Activated CD8-positive, alpha-beta memory T cell treated with anti-CD3 and anti-CD28 coated beads, Interleukin-2, amount 50 U/mL, for 48 hours (primary cell): ENCODE results near the gene VMAC.
"Not testable (repeated sequence)": the region's sequence is repeated elsewhere in the genome, so short reads cannot be mapped to it uniquely, and the experiment has no call there.

Experiments
- DNase-seq: peaks from one replicate; pipeline ENCODE4 v3.0.0-alpha.2; 2020

The VMAC gene, protein sequence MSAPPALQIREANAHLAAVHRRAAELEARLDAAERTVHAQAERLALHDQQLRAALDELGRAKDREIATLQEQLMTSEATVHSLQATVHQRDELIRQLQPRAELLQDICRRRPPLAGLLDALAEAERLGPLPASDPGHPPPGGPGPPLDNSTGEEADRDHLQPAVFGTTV

DNA sequence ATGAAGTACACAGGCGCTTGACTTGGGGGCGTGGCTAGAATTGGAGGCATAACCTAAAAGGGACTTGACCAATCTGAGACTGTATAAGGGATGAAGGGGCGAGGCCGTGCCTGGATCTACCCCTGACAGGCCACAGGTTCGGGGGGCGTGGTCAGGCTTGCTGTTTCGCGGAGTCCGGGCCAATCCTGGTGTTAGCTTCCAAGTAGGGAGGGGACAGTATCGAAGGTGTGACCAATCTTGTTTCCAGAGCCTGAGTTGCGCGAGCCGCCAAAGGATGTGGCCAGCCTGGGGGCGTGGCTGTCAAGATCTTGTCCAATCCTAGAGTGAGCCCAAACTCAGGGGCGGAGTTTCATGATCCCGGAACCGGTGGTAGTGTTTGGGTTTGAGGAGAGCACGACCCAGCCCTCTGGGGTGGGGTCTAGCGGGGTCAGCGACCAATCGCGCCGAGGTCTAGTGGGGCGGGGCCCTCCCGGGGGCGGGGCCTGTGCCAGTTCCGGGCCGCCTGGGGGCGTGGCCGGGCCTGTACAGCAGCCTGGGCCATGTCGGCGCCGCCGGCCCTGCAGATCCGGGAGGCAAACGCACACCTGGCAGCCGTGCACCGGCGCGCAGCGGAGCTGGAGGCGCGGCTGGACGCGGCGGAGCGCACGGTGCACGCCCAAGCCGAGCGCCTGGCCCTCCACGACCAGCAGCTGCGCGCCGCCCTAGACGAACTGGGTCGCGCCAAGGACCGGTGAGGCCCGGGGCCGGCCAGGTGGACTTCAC lies at the start of gene VMAC:
Gene VMAC (plus strand): TSS at position 521 of the 762 bp plus-strand sequence. CDS start 19 bp downstream, at position 540.
- peak; percentile 99 for DNase-seq

DNA sequence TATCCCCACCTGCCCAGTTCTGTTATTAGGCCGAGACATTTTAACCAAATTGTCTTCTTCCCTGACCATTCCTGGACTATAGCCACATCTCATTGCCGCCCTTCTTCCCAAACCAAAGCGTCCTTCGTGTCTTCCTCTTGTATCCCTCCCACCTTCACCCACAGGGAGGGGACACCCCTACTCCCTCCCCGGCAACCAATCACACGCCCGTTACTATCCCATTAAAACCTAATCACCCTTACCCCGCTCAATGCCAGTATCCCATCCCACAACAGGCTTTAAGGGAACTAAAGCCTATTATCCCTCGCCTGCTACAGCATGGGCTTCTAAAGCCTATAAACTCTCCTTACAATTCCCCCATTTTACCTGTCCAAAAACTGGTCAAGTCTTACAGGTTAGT lies 49.5 kb upstream of the VMAC start:
- not testable (repeated sequence) for DNase-seq

DNA sequence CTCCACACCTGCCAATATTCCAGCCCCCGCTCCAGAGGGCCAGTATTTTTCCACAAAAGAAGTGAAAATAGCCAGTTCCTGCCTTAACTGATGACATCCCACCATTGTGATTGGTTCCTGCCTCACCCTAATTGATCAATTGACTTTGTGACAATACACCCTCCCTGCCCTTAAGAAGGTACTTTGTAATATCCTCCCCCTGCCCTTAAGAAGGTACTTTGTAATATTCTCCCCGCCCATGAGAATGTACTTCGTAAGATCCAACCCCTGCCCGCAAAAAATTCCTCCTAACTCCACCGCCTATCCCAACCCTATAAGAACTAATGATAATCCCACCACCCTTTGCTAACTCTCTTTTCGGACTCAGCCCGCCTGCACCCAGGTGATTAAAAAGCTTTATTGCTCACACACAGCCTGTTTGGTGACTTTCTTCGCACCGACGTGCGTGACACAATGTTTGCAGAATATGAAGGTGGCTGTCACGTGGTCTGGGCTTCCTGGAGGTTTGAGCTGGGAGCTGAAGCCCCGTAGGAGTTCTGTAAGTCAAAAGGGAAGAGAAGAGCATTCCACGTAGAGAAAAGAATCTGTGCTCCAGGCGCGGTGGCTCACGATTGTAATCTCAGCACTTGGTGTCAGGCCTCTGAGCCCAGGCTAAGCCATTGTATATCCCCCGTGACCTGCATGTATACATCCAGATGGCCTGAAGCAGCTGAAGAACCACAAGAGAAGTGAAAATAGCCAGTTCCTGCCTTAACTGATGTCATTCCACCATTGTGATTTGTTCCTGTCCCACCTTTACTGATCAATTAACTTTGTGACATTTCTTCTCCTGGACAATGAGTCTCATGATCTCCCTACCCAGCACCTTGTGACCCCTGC lies 47.2 kb upstream of the VMAC start:
- no peak for DNase-seq

- no peak for DNase-seq
These were observed 41.5 kb upstream of the VMAC start for GRCh38 chr19:5863030-5863665.

DNA sequence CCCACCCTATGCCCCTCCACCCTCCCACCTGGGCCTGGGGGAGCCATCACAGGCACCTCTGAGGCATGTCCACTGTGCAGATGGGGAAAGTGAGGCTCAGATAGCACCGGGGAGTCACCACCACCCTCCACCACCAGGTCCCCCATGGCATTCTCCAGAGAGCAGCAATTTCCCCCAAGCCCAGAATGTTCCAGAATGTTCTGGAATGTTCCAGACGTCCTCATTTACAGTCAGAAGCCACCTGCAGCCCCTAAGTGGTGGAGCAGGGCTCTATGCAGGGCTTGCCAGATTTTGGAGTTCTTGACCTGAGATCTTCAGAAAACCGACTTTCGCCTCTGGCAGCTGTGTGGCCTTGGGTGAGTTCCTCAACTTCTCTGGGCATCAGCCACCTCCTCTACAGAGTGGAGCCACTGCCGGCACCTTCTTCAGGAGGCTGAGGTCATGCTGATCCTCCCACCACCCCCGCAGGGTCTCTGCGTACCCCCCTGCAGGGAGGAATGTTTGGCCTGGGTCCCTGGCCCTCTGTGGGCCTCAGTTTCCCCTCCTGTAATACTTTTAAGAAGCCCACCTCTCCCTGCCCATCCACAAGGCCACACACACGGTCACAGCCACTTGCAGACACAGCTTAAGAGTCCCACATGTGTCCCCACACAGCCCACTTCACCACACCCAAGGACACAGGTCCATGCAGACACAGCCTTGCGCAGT lies 40.5 kb upstream of the VMAC start:
- no peak for DNase-seq

GRCh38 chr19:5864725-5865486 lies 39.8 kb upstream of the VMAC start:
- no peak for DNase-seq

GRCh38 chr19:5865772-5866171 lies 38.9 kb upstream of the VMAC start:
- DNase-seq: no peak

GRCh38 chr19:5867201-5868136 lies 37.2 kb upstream of the VMAC start:
- DNase-seq: no peak

DNA sequence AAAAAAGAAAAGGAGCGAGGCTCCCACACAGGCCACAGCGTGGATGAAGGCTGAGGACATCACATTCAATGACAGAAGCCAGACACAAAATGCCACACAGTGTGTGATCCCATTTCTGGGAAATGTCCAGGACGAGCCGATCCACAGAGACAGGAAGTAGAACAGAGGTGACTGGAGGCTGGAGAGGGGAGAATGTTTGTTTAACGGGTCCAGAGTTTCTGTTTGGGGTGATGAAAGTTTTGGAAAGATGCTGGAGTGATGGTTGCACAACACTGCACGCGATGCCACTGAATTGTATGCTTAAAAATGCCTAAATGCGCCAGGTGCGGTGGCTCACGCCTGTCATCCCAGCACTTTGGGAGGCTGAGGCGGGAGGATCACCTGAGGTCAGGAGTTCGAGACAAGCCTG lies 33.7 kb upstream of the VMAC start:
- DNase-seq: no peak

DNA sequence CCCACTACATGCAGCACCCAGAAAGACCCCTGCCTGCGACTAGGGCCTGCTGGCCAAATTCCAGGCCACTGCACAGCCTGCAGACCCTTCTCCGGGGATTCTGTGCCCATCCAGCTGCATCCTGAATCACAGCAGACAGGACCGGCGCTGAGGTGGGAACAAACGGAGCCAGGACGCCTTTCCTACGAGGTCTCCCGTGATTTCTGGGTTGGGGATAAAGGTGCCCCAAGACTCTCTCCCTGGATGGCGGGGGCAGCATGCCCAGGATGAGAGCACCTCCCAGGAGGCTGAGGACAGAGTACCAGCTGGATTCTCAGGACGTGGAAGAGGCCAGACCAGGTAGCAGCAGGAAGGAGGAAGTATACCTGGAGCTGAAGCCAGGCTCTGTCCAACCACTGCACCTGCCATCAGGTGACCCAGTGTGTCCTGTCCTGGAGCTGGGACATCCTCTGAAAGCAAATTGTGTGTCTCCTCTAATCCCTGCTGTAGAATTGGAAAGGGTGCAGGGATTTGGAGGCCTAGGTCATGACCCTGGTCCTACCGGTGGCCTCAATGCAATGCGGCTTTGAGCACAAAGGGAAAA lies 31.0 kb upstream of the VMAC start:
- DNase-seq: no peak

DNA sequence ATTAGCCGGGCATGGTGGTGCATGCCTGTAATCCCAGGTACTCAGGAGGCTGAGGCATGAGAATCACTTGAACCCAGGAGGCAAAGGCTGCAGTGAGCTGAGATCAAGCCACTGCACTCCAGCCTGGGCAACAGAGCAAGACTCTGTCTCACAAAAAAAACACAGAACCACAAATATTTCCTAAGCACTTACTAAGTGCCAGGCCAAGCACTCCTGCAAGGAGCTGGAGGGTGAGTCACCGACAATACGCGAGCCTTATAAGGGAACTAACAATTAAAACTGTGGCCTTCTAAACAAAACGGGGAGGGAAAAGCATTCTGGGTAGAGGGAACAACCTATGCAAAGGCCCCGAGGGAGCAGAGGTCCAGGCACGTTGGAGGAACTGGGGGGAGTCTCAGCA lies 30.2 kb upstream of the VMAC start:
- not testable (repeated sequence) for DNase-seq

- no peak for DNase-seq
These were observed 27.2 kb upstream of the VMAC start for GRCh38 chr19:5877427-5877826.

GRCh38 chr19:5877882-5878281 lies 26.8 kb upstream of the VMAC start:
- no peak for DNase-seq

DNA sequence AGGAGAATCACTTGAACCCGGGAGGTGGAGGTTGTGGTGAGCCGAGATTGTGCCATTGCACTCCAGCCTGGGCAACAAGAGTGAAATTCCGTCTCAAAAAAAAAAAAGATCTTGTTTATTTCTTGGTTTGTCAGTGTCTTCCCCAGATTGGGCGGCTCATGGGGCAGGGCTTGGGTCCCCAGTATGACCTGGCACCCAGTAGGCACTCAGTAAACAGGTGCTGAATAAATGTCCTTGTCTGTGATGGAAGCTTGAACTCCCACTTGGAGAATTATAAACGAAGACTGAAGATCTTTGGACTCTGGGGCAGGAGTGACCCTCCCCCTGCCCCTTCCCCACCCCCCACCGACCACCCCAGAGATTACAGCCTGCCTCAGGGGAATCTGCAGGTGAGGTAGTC lies 24.5 kb upstream of the VMAC start:
- no peak for DNase-seq

- DNase-seq: no peak
These were observed 24.0 kb upstream of the VMAC start for GRCh38 chr19:5880604-5881078.

- no peak for DNase-seq
These were observed 23.0 kb upstream of the VMAC start for GRCh38 chr19:5881543-5882299.

GRCh38 chr19:5882421-5882968 lies 22.2 kb upstream of the VMAC start:
- no peak for DNase-seq

DNA sequence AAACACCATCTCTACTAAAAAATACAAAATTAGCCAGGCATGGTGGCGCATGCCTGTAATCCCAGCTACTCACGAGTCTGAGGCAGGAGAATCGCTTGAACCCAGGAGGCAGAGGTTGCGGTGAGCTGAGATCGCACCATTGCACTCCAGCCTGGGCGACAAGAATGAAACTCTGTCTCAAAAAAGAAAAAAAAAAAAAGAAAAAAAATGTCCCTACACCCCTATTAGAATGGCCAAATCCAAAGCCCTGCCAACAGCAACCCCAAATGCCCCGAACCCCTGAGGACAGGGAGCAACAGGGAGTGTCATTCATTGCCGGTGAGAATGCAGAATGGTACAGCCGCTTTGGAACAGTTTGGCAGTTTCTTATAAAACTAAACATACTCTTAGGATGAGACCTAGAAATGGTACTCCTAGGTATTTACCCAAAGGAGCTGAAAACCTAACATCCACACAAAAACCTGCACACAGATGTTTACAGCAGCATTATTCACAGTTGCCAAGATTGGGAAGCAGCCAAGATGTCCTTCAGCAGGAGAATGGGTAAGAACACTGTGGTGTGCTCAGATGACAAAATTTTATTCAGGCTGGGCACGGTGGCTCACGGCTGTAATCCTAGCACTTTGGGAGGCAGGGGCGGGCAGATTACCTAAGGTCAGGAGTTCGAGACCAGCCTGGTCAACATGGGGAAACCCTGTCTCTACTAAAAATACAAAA lies 21.4 kb upstream of the VMAC start:
- DNase-seq: not testable (repeated sequence)
